Right lobe of liver (tissue), 6 donors: ENCODE data around the gene SPATA16. TPM values are rescaled to one million over a fixed set of nuclear protein-coding genes. Genes with fewer than 3 reads are reported as not detected.
"Not testable (repeated sequence)": the region's sequence is repeated elsewhere in the genome, so short reads cannot be mapped to it uniquely, and the experiment has no call there.

Source experiments
- ATAC-seq, 4 donors: fragments of 200-7000 bp; cut with Tn5 transposase; one replicate each; pipeline ENCODE4 v1.9.1; 2020; ENCODE audit warnings: mild to moderate bottlenecking in 4 of 4, moderate library complexity in 4 of 4
- DNase-seq, 3 donors: peaks; one replicate each; pipeline ENCODE4 v3.0.0-alpha.2; 2020
- H3K27ac ChIP-seq, 3 donors: fragments of 200-600 bp; one replicate each; pipeline ENCODE4 v1.8.0; 2022
- H3K27me3 ChIP-seq, 2 donors: fragments of 200-600 bp; one replicate each; pipeline ENCODE4 v1.8.0; 2022
- H3K36me3 ChIP-seq, 4 donors: fragments of 200-600 bp; sonication (generic) in 1 of 4; one replicate each; pipeline versions ENCODE4 v1.5.1 to v1.8.0; 2017 to 2022; ENCODE audit warnings: control low read depth in 1 of 4
- H3K4me1 ChIP-seq, 4 donors: fragments of 200-600 bp; sonication (generic) in 1 of 4; one replicate each; pipeline versions ENCODE4 v1.5.1 to v1.8.0; 2017 to 2022; ENCODE audit warnings: control low read depth in 1 of 4
- H3K4me3 ChIP-seq, 3 donors: fragments of 200-600 bp; one replicate each; pipeline ENCODE4 v1.8.0; 2022
- H3K9me3 ChIP-seq, 4 donors: fragments of 200-600 bp; sonication (generic) in 1 of 4; one replicate each; pipeline versions ENCODE4 v1.5.1 to v1.8.0; 2017 to 2022; ENCODE audit warnings: control low read depth in 1 of 4
- CTCF ChIP-seq, 4 donors: fragments of 200-600 bp in 3 of 4; fragments of 450-650 bp in 1 of 4; IDR thresholded peaks; one replicate each; pipeline versions ENCODE4 v1.5.1 to v1.8.0; 2016 to 2022; ENCODE audit warnings: antibody characterized with exemption in 4 of 4, mild to moderate bottlenecking in 2 of 4
- POLR2A ChIP-seq: fragments of 450-650 bp; IDR thresholded peaks from one replicate; pipeline ENCODE4 v1.6.1; 2017; ENCODE audit warnings: antibody characterized with exemption, mild to moderate bottlenecking
- WGBS: methylation state at CpG from one replicate; pipeline ENCODE4 v1.1.6; 2018; ENCODE audit warnings: low coverage, low lambda C conversion rate; ENCODE audit not compliant: insufficient coverage; ENCODE audit errors: missing lambda C conversion rate; 5-methylcytosine and 5-hydroxymethylcytosine counted together
- intact Hi-C, 2 donors: fragments of 100-400 bp; cut with DNase I; formaldehyde crosslinking; loops; one replicate each; pipeline versions ENCODE4 v1.11.2 to v1.14.1; 2022
- long read RNA-seq: library from polyadenylated mRNA; unstranded; transcript quantifications from one replicate; pipeline ENCODE4 v2.0.0, GENCODE V29; 2019
- total RNA-seq, 6 experiments: library from RNA; depleted of rRNA in 2 of 6; stranded (reverse); fragments of >200 nt in 2 of 6; fragmentation: NEBNext Ultra II Directional in 3 of 6; extraction: Animal tissue kit (Norgen Biotek cat#: 25700) in 3 of 6; gene quantifications; one replicate each; pipeline versions ENCODE4 v1.1.0 to v1.2.4, GENCODE V29; 2016 to 2023
- donor health status: DM: no; HTN: yes; CAD: no.
- donor health status: DM: no; HTN: no; CAD: no.
- donor health status: DM: no; HTN: no; CAD: no.
- donor health status: DM: no; HTN: yes; CAD: no.
- donor health status: DM: no; HTN: yes; CAD: no.

Gene SPATA16
- not detected for total RNA-seq
- long read RNA-seq: 0 reads

GRCh38 chr3:173140986-173141385 is at the start of gene SPATA16:
SPATA16 (minus strand) TSS chr3:173141235; CDS start chr3:173117731, 23,504 bp downstream.
- ATAC-seq (no peak), DNase-seq (no peak)
- no peaks in the 10 kb centered on the region for H3K27me3 ChIP-seq
- H3K4me3 ChIP-seq: no peak within 1 kb of the TSS
- H3K36me3 ChIP-seq: no peaks in the 10 kb centered on the region
- no peak within 1 kb of the TSS for H3K27ac ChIP-seq
- H3K9me3 ChIP-seq: no peaks in the 10 kb centered on the region
- no peak for TF ChIP-seq CTCF (IDR thresholded peaks at IDR 0.05)
- no peak for TF ChIP-seq POLR2A
- 83% methylated on average over 13 of the region's 18 CpGs for WGBS
- intact Hi-C loops: no loop called here
- no peaks in the 10 kb centered on the region for H3K4me1 ChIP-seq

- H3K4me1 ChIP-seq, H3K27me3 ChIP-seq, intact Hi-C loops, H3K36me3 ChIP-seq, ATAC-seq, DNase-seq, H3K27ac ChIP-seq, H3K9me3 ChIP-seq, H3K4me3 ChIP-seq: not testable (repeated sequence)
- WGBS: 100% methylated on average over 1 of the region's 4 CpGs
These were observed 42.0 kb upstream of the SPATA16 start for GRCh38 chr3:173183022-173183421.

- Histone ChIP-seq H3K27me3 (no peaks in the 10 kb centered on the region), H3K4me1 (no peaks in the 10 kb centered on the region), H3K27ac (no peak overlapping the region), H3K4me3 (no peak overlapping the region), H3K9me3 (no peaks in the 10 kb centered on the region), H3K36me3 (no peaks in the 10 kb centered on the region)
- no peak for DNase-seq
- no peak for ATAC-seq
- intact Hi-C loops: no loop called here
- TF ChIP-seq POLR2A: no peak
- TF ChIP-seq CTCF (IDR thresholded peaks at IDR 0.05): no peak
- 32% methylated on average over 2 of the region's 2 CpGs for WGBS
These were observed 32.6 kb upstream of the SPATA16 start for GRCh38 chr3:173173652-173174051.

- DNase-seq, H3K9me3 ChIP-seq, H3K36me3 ChIP-seq, H3K27me3 ChIP-seq, H3K27ac ChIP-seq, H3K4me3 ChIP-seq, intact Hi-C loops, H3K4me1 ChIP-seq, ATAC-seq: not testable (repeated sequence)
- WGBS: 30% methylated on average over 2 of the region's 8 CpGs
These were observed 18.1 kb upstream of the SPATA16 start for GRCh38 chr3:173159139-173159538.

GRCh38 chr3:173156533-173156932 is 15.5 kb upstream of the SPATA16 start:
- H3K9me3 ChIP-seq, H3K27ac ChIP-seq, intact Hi-C loops, H3K4me3 ChIP-seq, H3K4me1 ChIP-seq, H3K36me3 ChIP-seq, ATAC-seq, DNase-seq, H3K27me3 ChIP-seq: not testable (repeated sequence)
- WGBS: 78% methylated on average over 9 of the region's 9 CpGs

- DNase-seq (no peak), ATAC-seq (no peak)
- Histone ChIP-seq H3K27me3 (no peaks in the 10 kb centered on the region), H3K9me3 (no peaks in the 10 kb centered on the region), H3K4me1 (no peaks in the 10 kb centered on the region), H3K36me3 (no peaks in the 10 kb centered on the region), H3K27ac (no peak overlapping the region), H3K4me3 (no peak overlapping the region)
- intact Hi-C loops: no loop called here
- TF ChIP-seq POLR2A (no peak), CTCF (IDR thresholded peaks at IDR 0.05) (no peak)
- 42% methylated on average over 2 of the region's 2 CpGs for WGBS
These were observed 12.6 kb upstream of the SPATA16 start for GRCh38 chr3:173153631-173154030.
